Measurements from ENCODE around the gene EFCAB8.

EFCAB8 gene

GRCh38 chr20:32858701-32859372 lies at the start of gene EFCAB8:
Gene EFCAB8, plus strand, starts transcription at chr20:32858923. Its CDS starts 4,870 bp downstream, at chr20:32863793.
- peak within 1 kb of the TSS; percentile 28 for H3K27ac ChIP-seq (ENCODE audit: low read depth, low read length)
- H3K9me3 ChIP-seq (ENCODE audit: control insufficient read depth, insufficient read depth, low read depth, low read length): no peaks in the 10 kb centered on the region
- peaks cover 26% of the 10 kb centered on the region for H3K4me1 ChIP-seq (ENCODE audit: control insufficient read depth, insufficient read depth, low read length)
- H3K4me3 ChIP-seq (ENCODE audit: low read depth, low read length): 0 out of 2 replicates have a peak within 1 kb of the TSS, but pooled peaks have one; percentile 3
- H3K9ac ChIP-seq (ENCODE audit: low read length): no peak within 1 kb of the TSS
- H3K27me3 ChIP-seq (ENCODE audit: control insufficient read depth, insufficient read depth, low read length): no peaks in the 10 kb centered on the region
- H3K36me3 ChIP-seq (ENCODE audit: control insufficient read depth, insufficient read depth, low read length): peaks cover 17% of the 10 kb centered on the region

- Histone ChIP-seq H3K9ac (ENCODE audit: low read length) (no peak overlapping the region), H3K4me1 (ENCODE audit: control insufficient read depth, insufficient read depth, low read length) (peaks cover 32% of the 10 kb centered on the region), H3K27ac (ENCODE audit: low read depth, low read length) (no peak overlapping the region), H3K9me3 (ENCODE audit: control insufficient read depth, insufficient read depth, low read depth, low read length) (no peaks in the 10 kb centered on the region), H3K4me3 (ENCODE audit: low read depth, low read length) (no peak overlapping the region), H3K36me3 (ENCODE audit: control insufficient read depth, insufficient read depth, low read length) (peaks cover 57% of the 10 kb centered on the region), H3K27me3 (ENCODE audit: control insufficient read depth, insufficient read depth, low read length) (no peaks in the 10 kb centered on the region)
Measured at GRCh38 chr20:32809907-32810306, 48.8 kb upstream of the EFCAB8 start.

- H3K9ac ChIP-seq (ENCODE audit: low read length): no peak overlapping the region
- peaks cover 22% of the 10 kb centered on the region for H3K4me1 ChIP-seq (ENCODE audit: control insufficient read depth, insufficient read depth, low read length)
- no peaks in the 10 kb centered on the region for H3K27me3 ChIP-seq (ENCODE audit: control insufficient read depth, insufficient read depth, low read length)
- H3K27ac ChIP-seq (ENCODE audit: low read depth, low read length): no peak overlapping the region
- no peaks in the 10 kb centered on the region for H3K9me3 ChIP-seq (ENCODE audit: control insufficient read depth, insufficient read depth, low read depth, low read length)
- peaks cover 47% of the 10 kb centered on the region for H3K36me3 ChIP-seq (ENCODE audit: control insufficient read depth, insufficient read depth, low read length)
- H3K4me3 ChIP-seq (ENCODE audit: low read depth, low read length): no peak overlapping the region
Measured at GRCh38 chr20:32810941-32811340, 47.8 kb upstream of the EFCAB8 start.

GRCh38 chr20:32811886-32812285 lies 46.8 kb upstream of the EFCAB8 start:
- Histone ChIP-seq H3K4me1 (ENCODE audit: control insufficient read depth, insufficient read depth, low read length) (peaks cover 12% of the 10 kb centered on the region), H3K27me3 (ENCODE audit: control insufficient read depth, insufficient read depth, low read length) (no peaks in the 10 kb centered on the region), H3K9ac (ENCODE audit: low read length) (no peak overlapping the region), H3K36me3 (ENCODE audit: control insufficient read depth, insufficient read depth, low read length) (peaks cover 37% of the 10 kb centered on the region), H3K4me3 (ENCODE audit: low read depth, low read length) (no peak overlapping the region), H3K27ac (ENCODE audit: low read depth, low read length) (no peak overlapping the region), H3K9me3 (ENCODE audit: control insufficient read depth, insufficient read depth, low read depth, low read length) (no peaks in the 10 kb centered on the region)

- H3K27ac ChIP-seq (ENCODE audit: low read depth, low read length): peak overlapping the region; percentile 39; the same call in 1 of the 2 replicates
- no peaks in the 10 kb centered on the region for H3K9me3 ChIP-seq (ENCODE audit: control insufficient read depth, insufficient read depth, low read depth, low read length)
Measured at GRCh38 chr20:32819992-32820697, 38.6 kb upstream of the EFCAB8 start.

GRCh38 chr20:32820698-32821377 lies 37.9 kb upstream of the EFCAB8 start:
- Histone ChIP-seq H3K27me3 (ENCODE audit: control insufficient read depth, insufficient read depth, low read length) (no peaks in the 10 kb centered on the region), H3K27ac (ENCODE audit: low read depth, low read length) (peak overlapping the region; percentile 39; the same call in 1 of the 2 replicates), H3K9ac (ENCODE audit: low read length) (peak overlapping the region; percentile 89), H3K9me3 (ENCODE audit: control insufficient read depth, insufficient read depth, low read depth, low read length) (no peaks in the 10 kb centered on the region), H3K4me1 (ENCODE audit: control insufficient read depth, insufficient read depth, low read length) (peaks cover 24% of the 10 kb centered on the region), H3K4me3 (ENCODE audit: low read depth, low read length) (peak overlapping the region; percentile 94), H3K36me3 (ENCODE audit: control insufficient read depth, insufficient read depth, low read length) (peaks cover 2% of the 10 kb centered on the region; the same call in 1 of the 2 replicates)

More at GRCh38 chr20:32819992-32820697, 38.6 kb upstream of the EFCAB8 start:
- H3K9ac ChIP-seq (ENCODE audit: low read length): peak overlapping the region; percentile 89
- H3K27me3 ChIP-seq (ENCODE audit: control insufficient read depth, insufficient read depth, low read length): no peaks in the 10 kb centered on the region
- H3K36me3 ChIP-seq (ENCODE audit: control insufficient read depth, insufficient read depth, low read length): no peaks in the 10 kb centered on the region
- peaks cover 24% of the 10 kb centered on the region for H3K4me1 ChIP-seq (ENCODE audit: control insufficient read depth, insufficient read depth, low read length)
- peak overlapping the region; percentile 94 for H3K4me3 ChIP-seq (ENCODE audit: low read depth, low read length)

GRCh38 chr20:32822225-32822624 lies 36.5 kb upstream of the EFCAB8 start:
- no peak overlapping the region for H3K9ac ChIP-seq (ENCODE audit: low read length)
- no peak overlapping the region for H3K4me3 ChIP-seq (ENCODE audit: low read depth, low read length)
- H3K4me1 ChIP-seq (ENCODE audit: control insufficient read depth, insufficient read depth, low read length): peaks cover 24% of the 10 kb centered on the region
- H3K27me3 ChIP-seq (ENCODE audit: control insufficient read depth, insufficient read depth, low read length): no peaks in the 10 kb centered on the region
- peaks cover 11% of the 10 kb centered on the region for H3K36me3 ChIP-seq (ENCODE audit: control insufficient read depth, insufficient read depth, low read length)
- no peak overlapping the region for H3K27ac ChIP-seq (ENCODE audit: low read depth, low read length)
- H3K9me3 ChIP-seq (ENCODE audit: control insufficient read depth, insufficient read depth, low read depth, low read length): no peaks in the 10 kb centered on the region

GRCh38 chr20:32823078-32823477 lies 35.6 kb upstream of the EFCAB8 start:
- H3K9ac ChIP-seq (ENCODE audit: low read length): no peak overlapping the region
- H3K27me3 ChIP-seq (ENCODE audit: control insufficient read depth, insufficient read depth, low read length): no peaks in the 10 kb centered on the region
- H3K36me3 ChIP-seq (ENCODE audit: control insufficient read depth, insufficient read depth, low read length): peaks cover 19% of the 10 kb centered on the region
- H3K4me1 ChIP-seq (ENCODE audit: control insufficient read depth, insufficient read depth, low read length): peaks cover 24% of the 10 kb centered on the region
- no peak overlapping the region for H3K27ac ChIP-seq (ENCODE audit: low read depth, low read length)
- H3K9me3 ChIP-seq (ENCODE audit: control insufficient read depth, insufficient read depth, low read depth, low read length): no peaks in the 10 kb centered on the region
- no peak overlapping the region for H3K4me3 ChIP-seq (ENCODE audit: low read depth, low read length)

- H3K27me3 ChIP-seq (ENCODE audit: control insufficient read depth, insufficient read depth, low read length): no peaks in the 10 kb centered on the region
- no peaks in the 10 kb centered on the region for H3K9me3 ChIP-seq (ENCODE audit: control insufficient read depth, insufficient read depth, low read depth, low read length)
- no peak overlapping the region for H3K4me3 ChIP-seq (ENCODE audit: low read depth, low read length)
- H3K36me3 ChIP-seq (ENCODE audit: control insufficient read depth, insufficient read depth, low read length): peaks cover 28% of the 10 kb centered on the region
- H3K4me1 ChIP-seq (ENCODE audit: control insufficient read depth, insufficient read depth, low read length): peaks cover 24% of the 10 kb centered on the region
- no peak overlapping the region for H3K9ac ChIP-seq (ENCODE audit: low read length)
- H3K27ac ChIP-seq (ENCODE audit: low read depth, low read length): no peak overlapping the region
Measured at GRCh38 chr20:32823737-32824588, 34.8 kb upstream of the EFCAB8 start.

GRCh38 chr20:32828029-32828680 lies 30.6 kb upstream of the EFCAB8 start:
- Histone ChIP-seq H3K27me3 (ENCODE audit: control insufficient read depth, insufficient read depth, low read length) (no peaks in the 10 kb centered on the region), H3K9ac (ENCODE audit: low read length) (no peak overlapping the region), H3K4me3 (ENCODE audit: low read depth, low read length) (no peak overlapping the region), H3K9me3 (ENCODE audit: control insufficient read depth, insufficient read depth, low read depth, low read length) (no peaks in the 10 kb centered on the region), H3K4me1 (ENCODE audit: control insufficient read depth, insufficient read depth, low read length) (0 out of 2 replicates have a peak, but pooled peaks cover 3% of the 10 kb centered on the region), H3K27ac (ENCODE audit: low read depth, low read length) (no peak overlapping the region), H3K36me3 (ENCODE audit: control insufficient read depth, insufficient read depth, low read length) (peaks cover 48% of the 10 kb centered on the region)

All from HUES6 (cell line).